ENCODE results near the gene EXOC2.
"Not testable (repeated sequence)": the region's sequence is repeated elsewhere in the genome, so short reads cannot be mapped to it uniquely, and the experiment has no call there.

Gene EXOC2

DNA sequence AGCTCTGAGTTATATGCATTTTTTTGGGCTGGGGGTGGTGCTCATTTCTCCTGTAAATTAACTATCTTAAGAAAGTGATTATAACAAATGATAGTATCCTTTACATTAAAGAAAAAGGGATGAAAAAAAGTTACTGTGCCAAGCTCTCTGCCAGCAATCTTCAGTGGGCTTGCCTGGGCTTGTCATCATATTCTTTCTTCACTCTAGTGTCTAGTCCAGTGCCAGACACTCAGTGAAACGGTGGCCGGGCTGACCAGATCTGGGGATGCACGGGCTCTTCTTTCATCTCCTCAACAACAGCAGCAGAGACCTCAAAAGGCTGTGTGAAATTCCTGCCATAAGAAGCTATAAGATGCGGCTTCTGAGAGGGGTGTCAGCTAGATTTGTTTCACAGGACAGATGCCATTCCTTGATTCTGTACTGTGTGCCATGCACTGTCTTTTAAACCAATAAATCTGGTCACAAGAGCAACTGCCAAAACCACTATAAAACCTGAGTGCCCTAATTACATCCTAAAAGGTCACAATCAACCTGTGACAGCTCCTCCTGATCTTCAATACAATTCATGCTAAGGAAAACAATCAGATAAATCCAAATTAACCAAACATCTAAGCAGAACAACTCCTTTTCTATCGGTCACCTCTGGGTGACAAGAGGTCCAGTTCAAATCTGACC is 12.1 kb downstream of the EXOC2 start:
- DNase-seq = no peak

GRCh38 chr6:680251-680650 is 12.7 kb downstream of the EXOC2 start:
- no peak for DNase-seq

GRCh38 chr6:679282-679681 is 13.7 kb downstream of the EXOC2 start:
- no peak for DNase-seq

GRCh38 chr6:678520-678919 is 14.4 kb downstream of the EXOC2 start:
- no peak for DNase-seq

DNA sequence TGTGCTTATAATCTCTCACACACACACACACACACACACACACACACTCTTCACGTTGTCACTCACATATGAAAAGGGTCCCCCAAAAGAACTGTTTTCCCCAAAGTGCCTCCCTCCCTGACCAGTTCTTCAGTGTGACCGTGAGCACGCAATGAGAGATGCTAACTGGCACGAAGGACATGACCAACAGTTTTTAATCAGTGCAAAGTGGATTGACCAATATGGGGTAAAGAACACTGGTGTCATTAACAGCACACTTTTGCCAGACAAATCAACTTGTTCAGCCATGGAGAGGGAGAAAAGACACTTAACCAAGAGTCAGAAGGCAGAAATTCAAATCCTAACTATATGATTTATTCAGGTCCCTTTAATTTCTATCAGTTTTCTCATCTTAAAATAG is 15.0 kb downstream of the EXOC2 start:
- no peak for DNase-seq

GRCh38 chr6:674956-675355 is 18.0 kb downstream of the EXOC2 start:
- no peak for DNase-seq

GRCh38 chr6:674406-674805 is 18.5 kb downstream of the EXOC2 start:
- no peak for DNase-seq

GRCh38 chr6:667253-667927 is 25.5 kb downstream of the EXOC2 start:
- DNase-seq = no peak

- no peak for DNase-seq
Observed at GRCh38 chr6:665403-666267, 27.3 kb downstream of the EXOC2 start.

DNA sequence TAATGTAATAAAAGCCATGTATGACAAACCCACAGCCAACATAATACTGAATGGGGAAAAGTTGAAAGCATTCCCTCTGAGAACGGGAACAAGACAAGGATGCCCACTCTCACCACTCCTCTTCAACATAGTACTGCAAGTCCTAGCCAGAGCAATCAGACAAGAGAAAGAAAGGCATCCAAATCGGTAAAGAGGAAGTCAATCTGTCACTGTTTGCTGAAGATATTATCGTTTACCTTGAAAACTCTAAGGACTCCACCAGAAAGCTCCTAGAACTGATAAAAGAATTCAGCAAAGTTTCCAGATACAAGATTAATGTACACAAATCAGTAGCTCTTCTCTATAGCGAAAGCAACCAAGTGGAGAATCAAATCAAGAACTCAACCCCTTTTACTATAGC is 29.2 kb downstream of the EXOC2 start:
- not testable (repeated sequence) for DNase-seq

DNA sequence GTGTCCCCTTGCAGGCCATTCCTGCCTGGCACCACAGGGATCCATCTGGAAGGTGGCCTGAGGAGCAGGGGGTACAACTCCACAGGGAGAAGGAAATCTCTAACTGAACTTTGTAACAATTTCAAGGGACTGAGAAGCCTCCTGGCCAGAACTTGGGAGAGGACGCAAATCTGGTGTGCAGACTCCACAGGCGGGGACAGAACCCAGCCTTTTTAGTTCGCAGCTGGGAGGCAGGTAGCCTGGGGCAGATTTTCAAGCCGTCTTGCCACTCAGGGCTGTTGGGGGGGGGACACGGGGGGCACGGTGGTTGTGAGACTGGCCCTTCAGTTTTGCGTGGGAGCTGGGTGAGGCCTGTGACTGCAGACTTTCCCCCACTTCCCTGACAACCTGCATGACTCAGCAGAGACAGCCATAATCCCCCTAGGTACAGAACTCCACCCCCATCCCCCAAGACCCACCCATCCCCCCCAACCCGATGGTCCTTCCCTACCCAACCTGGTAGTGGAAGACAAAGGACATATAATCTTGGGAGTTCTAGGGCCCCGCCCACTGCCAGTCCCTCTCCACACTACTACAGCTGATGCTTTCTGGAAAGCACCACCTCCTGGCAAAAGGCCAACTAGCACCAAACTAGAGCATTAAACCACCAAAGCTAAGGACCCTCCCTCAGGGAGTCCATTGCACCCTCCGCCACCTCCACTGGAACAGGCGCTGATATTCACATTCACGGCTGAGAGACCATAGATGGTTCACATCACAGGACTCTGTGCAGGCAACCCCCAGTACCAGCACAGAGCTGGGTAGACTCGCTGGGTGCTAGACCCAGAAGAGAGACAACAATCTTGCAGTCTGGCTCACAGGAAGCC is 33.0 kb downstream of the EXOC2 start:
- no peak for DNase-seq

DNA sequence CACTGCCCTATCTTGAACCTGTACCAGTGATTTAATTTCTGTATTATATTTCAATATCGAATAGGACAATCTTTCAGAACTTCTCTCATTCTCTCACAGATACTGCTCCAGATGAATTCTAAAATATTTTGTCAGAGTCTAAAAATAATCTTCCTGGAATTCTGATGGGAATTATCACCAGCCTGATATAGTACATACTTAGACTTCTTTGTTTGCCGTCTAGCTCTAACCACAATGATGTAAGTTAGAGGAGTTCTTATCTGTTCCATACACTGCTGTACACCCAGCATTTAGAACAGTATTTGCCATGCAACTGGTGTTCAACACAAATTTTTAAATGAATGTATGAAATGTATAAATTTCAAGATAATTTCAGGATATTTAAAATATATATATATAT is 34.7 kb downstream of the EXOC2 start:
- no peak for DNase-seq

DNA sequence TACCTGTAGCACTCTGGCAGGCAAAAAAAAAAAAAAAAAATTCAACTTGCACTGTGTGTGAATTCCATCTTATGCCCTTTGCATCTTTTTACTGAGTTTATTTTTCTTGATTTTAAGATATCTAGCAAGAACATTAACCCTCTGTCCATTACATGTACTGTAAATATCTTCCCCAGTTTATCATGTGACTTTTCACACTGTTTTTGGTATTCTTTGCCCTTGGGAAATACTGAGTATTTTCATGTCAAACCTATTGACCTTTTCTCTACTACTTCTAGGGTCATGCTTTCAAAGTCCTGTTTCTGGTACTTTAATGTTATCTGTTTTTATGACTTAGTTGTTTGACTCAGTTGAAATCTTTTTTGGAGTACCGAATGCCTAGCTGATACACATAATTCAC is 35.2 kb downstream of the EXOC2 start:
- no peak for DNase-seq

DNA sequence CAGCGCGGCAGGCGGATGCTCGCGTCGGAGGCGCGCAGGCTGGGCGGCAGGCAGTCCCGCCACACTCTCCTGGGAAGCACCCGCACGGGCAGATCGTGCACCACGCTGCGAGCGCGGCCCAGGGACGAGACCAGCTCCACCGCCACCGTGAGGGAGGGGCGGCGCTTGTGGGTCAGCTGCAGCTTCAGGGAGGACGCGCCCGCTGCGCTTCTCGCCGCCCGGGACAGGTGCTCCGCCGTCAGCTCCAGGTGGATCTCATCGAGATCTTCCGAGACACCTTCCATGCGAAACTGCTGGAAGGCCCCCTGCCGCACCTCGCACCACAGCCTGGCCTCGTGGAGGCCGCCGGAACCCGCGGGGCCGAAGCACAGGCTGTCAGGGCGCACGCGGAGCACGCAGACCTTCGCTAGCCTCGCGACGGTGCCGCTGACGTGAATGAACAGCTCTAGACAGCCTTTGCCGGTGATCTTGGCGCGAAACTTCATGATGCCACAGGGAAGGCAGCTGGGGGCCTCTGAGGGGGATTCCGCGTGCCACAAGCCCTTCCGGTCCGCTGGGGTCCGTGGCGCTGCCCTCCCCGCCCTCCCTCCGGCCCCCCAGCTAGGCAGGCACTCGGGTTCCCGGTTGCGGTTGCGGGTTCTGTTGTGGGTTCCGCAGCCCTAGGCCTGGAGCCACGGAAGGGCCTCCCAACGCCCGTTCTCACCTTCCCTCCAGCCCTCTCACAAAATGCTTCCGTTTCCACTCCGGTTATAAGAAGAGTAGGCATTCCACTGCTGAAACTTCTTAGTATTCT is 36.3 kb downstream of the EXOC2 start, which contains the start of gene HUS1B:
HUS1B (minus strand) TSS at position 641 of the 793 bp plus-strand sequence; CDS start at position 485, 156 bp downstream.
- no peak for DNase-seq

- DNase-seq = no peak
Observed at GRCh38 chr6:654136-654535, 38.8 kb downstream of the EXOC2 start.

DNA sequence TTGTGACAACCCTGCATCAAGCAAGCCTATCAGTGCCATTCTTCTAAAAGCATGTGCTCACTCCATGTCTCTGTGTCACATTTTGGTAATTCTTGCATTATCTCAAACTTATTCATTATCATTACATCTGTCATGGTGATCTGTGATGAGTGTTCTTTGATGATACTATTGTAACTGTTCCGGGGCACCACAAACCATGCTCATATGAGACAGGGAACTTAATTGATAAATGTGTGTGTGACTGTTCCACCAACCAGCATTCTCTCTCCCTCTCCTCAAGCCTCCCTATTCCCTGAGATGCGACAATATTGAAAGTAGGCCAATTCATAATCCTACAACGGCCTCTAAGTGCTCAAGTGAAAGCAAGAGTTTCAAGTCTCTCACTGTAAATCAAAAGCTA is 40.1 kb downstream of the EXOC2 start:
- no peak for DNase-seq

DNA sequence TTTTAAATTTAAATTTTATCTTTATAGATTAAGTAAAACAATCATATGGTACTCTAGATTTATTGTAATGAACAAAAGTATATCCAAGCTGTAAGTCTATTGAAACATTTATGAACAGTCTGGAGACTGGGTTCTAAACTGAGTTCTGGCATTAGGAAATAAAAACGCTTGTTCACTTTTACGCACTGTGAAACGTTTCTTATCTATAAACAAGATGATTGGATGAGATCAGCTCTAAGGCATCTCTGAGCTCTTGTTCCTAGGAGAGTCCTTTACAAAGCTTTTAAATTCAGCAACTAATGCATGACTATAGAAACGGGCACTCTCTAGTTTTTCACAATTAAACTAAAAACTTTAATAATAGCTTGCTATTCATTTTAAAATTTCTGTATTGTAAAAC is 42.8 kb downstream of the EXOC2 start:
- DNase-seq = no peak

DNA sequence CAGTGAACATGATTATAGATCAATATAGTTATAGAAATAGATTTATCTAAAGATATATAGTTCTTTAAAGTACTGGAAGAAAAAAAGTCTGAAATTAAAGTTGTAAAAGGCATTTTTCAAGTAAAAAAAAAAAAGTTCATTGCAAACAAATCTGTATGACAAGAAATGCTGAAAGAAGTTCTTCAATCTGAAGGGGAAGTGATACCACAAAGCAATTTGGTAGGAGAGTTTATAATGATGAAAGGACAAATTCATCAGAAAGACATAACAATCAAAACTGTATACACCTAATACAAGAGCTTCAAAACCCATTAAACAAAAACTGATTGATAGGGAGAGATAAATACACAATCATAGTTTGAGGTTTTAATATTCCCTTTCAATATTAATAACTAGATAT is 50.1 kb downstream of the EXOC2 start:
- no peak for DNase-seq

- no peak for DNase-seq
Observed at GRCh38 chr6:641225-641985, 51.5 kb downstream of the EXOC2 start.

GRCh38 chr6:636488-636887 is 56.5 kb downstream of the EXOC2 start:
- DNase-seq = no peak

DNA sequence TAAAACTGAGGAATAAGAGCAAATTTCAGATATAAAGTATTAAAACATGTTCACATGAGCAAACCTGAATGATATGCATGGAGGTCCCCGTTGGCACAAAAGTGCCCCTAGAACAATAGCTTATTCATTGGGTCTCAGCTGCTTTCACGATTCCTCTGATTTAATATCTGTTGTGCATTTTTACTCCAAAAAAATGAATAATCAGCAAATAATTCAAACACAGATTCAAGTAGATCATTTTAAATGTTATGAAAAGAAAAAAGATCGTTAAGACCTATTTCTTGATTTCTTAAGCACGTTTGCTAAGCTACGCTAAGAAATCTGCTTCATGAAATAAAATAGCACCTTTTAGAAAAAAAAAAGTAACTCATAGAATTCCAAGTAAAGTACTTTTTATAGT is 57.7 kb downstream of the EXOC2 start:
- no peak for DNase-seq

All from Kasumi-1 (cell line).